Transverse colon (tissue), 4 donors: ENCODE data around the gene SDK2. TPM values are rescaled to one million over a fixed set of nuclear protein-coding genes. Genes with fewer than 3 reads are reported as not detected.

Source experiments
- DNase-seq: peaks from one replicate; pipeline ENCODE4 v3.0.0-alpha.2; 2019
- H3K27ac ChIP-seq, 4 donors: fragments of 200-600 bp; sonication (generic); 2 replicates each; pipeline ENCODE4 v1.5.1; 2016 to 2018; ENCODE audit warnings: inconsistent platforms in 4 of 4
- H3K27me3 ChIP-seq: fragments of 200-600 bp; sonication (generic); 2 replicates; pipeline ENCODE4 v1.5.1; 2017; ENCODE audit warnings: inconsistent platforms
- H3K36me3 ChIP-seq, 4 donors: fragments of 200-600 bp; sonication (generic); 2 replicates each; pipeline ENCODE4 v1.5.1; 2017 to 2019; ENCODE audit warnings: inconsistent platforms in 4 of 4
- H3K4me1 ChIP-seq, 4 donors: fragments of 200-600 bp; sonication (generic); 2 replicates each; pipeline ENCODE4 v1.5.1; 2017 to 2020; ENCODE audit warnings: inconsistent platforms in 4 of 4
- H3K4me3 ChIP-seq, 4 donors: fragments of 200-600 bp; sonication (generic); 1 replicate in 1 of 4; 2 replicates in 3 of 4; pipeline versions ENCODE4 v1.5.1 to v1.6.1; 2017 to 2019; ENCODE audit warnings: inconsistent platforms in 4 of 4
- H3K9me3 ChIP-seq, 2 donors: fragments of 200-600 bp; sonication (generic); 2 replicates each; pipeline ENCODE4 v1.5.1; 2017 to 2019; ENCODE audit warnings: inconsistent platforms in 2 of 2
- CTCF ChIP-seq, 5 experiments: fragments of 200-600 bp in 3 of 5; fragments of 450-650 bp in 2 of 5; sonication (generic) in 3 of 5; IDR thresholded peaks; 1 replicate in 2 of 5; 2 replicates in 3 of 5; pipeline ENCODE4 v1.5.1; 2016 to 2017; ENCODE audit warnings: antibody characterized with exemption in 5 of 5, inconsistent platforms in 3 of 5, mild to moderate bottlenecking in 2 of 5, moderate library complexity in 1 of 5
- EP300 ChIP-seq: sonication (generic); formaldehyde crosslinking; IDR thresholded peaks from one replicate; pipeline ENCODE4 v1.6.1; 2017; ENCODE audit warnings: antibody characterized with exemption, low read depth
- POLR2A ChIP-seq: fragments of 450-650 bp; IDR thresholded peaks from one replicate; pipeline ENCODE4 v1.6.1; 2016; ENCODE audit warnings: antibody characterized with exemption, mild to moderate bottlenecking, moderate library complexity
- POLR2AphosphoS5 ChIP-seq, 3 donors: sonication (generic); formaldehyde crosslinking; IDR thresholded peaks; one replicate each; pipeline ENCODE4 v1.6.1; 2016; ENCODE audit warnings: antibody characterized with exemption in 3 of 3
- WGBS, 2 donors: methylation state at CpG; one replicate each; pipeline ENCODE4 v1.1.5; 2018; ENCODE audit warnings: low coverage in 1 of 2; 5-methylcytosine and 5-hydroxymethylcytosine counted together
- in situ Hi-C, 4 donors: fragments of 200-750 bp; cut with MboI; loops; one replicate each; pipeline versions ENCODE4 v1.15.0 to v1.15.1; 2017; ENCODE audit warnings: low sequenced_read_pairs in 3 of 4, low pct_ligation_motif_present in 1 of 4, low pct_unique_long_range_greater_than_20kb in 1 of 4
- intact Hi-C: fragments of 100-400 bp; cut with DNase I; formaldehyde crosslinking; loops from one replicate; pipeline ENCODE4 v1.15.1; 2023; ENCODE audit warnings: low total_unique reads
- total RNA-seq, 4 donors: library from RNA; depleted of rRNA; stranded (reverse); fragments of >200 nt; gene quantifications; one replicate each; pipeline ENCODE4 v1.1.0, GENCODE V29; 2016

The SDK2 gene
- total RNA-seq, 4 donors from 2014 or later, result 2.6 to 9.8 (median 3.4) TPM

GRCh38 chr17:73324711-73325526 lies 319.3 kb downstream of the SDK2 start:
- Histone ChIP-seq H3K36me3 (no peaks in the 10 kb centered on the region), H3K4me3 (no peak overlapping the region), H3K27ac (peak overlapping the region in 2 of 4 donors; percentile 16 to 38), H3K4me1 (peaks cover 0 to 3% (median 0%) of the 10 kb centered on the region in 4 donors), H3K9me3 (no peaks in the 10 kb centered on the region), H3K27me3 (no peaks in the 10 kb centered on the region)
- 72 to 73% methylated on average over 7 to 17 of the region's 17 CpGs for WGBS, 2 donors
- in situ Hi-C loops, result no loop called here
- TF ChIP-seq POLR2AphosphoS5 (IDR thresholded peaks at IDR 0.05), result no peak
- no peak for TF ChIP-seq CTCF (IDR thresholded peaks at IDR 0.05)
- no peak for TF ChIP-seq EP300
- TF ChIP-seq POLR2A, result no peak
- no peak for DNase-seq
- intact Hi-C loops, result no loop called here

GRCh38 chr17:73324160-73324475 lies 320.1 kb downstream of the SDK2 start:
- DNase-seq, result no peak

DNA sequence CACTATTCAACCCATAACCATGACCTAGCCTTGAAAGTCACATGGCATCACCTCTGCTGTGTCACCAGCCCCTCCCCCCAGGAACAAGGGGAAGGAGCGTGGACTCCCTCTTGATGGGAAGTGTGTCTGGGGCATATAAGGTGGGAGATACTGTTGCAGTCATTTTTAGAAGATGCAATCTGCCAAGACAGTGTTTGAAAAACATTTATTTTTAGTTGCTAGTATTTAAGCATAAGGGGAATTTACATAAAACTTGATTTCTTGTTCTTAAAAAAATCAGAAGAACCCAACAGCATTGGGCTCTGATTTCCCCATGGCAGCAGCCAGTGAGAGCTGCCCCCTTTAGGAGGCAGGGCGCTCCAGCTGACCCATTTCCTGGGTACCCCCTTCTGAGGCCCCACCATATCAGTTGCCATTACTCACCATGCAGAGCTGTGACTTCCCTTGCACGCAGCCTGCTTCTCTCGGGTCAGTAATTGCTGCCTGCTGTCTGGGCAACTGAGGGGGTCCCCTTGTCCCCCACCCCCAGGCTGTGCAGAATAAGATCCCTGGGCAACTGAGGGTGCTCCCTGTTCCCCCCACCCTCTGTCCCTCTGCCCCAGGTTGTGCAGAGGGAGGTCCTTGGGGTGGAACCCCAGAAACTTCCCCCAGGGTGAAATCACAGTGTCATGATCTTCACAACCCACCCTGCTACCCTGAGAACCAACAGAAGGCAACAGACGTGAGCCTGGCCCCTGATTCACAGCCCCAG lies 320.7 kb downstream of the SDK2 start:
- H3K9me3 ChIP-seq, result no peaks in the 10 kb centered on the region
- in situ Hi-C loops (no loop called here), intact Hi-C loops (no loop called here)
- 69% methylated on average over 5 of the region's 5 CpGs; no CpG with 5 or more reads in 1 of the 2 donors for WGBS, 2 donors
- no peak overlapping the region for H3K4me3 ChIP-seq
- no peaks in the 10 kb centered on the region for H3K36me3 ChIP-seq
- DNase-seq, result no peak
- no peak overlapping the region for H3K27ac ChIP-seq
- H3K27me3 ChIP-seq, result no peaks in the 10 kb centered on the region
- peaks cover 0 to 3% (median 0%) of the 10 kb centered on the region in 4 donors for H3K4me1 ChIP-seq
- TF ChIP-seq POLR2AphosphoS5 (IDR thresholded peaks at IDR 0.05), result no peak

More at GRCh38 chr17:73324160-73324475, 320.1 kb downstream of the SDK2 start:
- TF ChIP-seq POLR2AphosphoS5 (IDR thresholded peaks at IDR 0.05), result no peak
- no peak for TF ChIP-seq POLR2A
- TF ChIP-seq EP300, result no peak
- TF ChIP-seq CTCF (IDR thresholded peaks at IDR 0.05), result no peak
- in situ Hi-C loops, result no loop called here
- Histone ChIP-seq H3K27me3 (no peaks in the 10 kb centered on the region), H3K4me3 (no peak overlapping the region), H3K4me1 (peaks cover 0 to 3% (median 0%) of the 10 kb centered on the region in 4 donors), H3K9me3 (no peaks in the 10 kb centered on the region), H3K27ac (no peak overlapping the region), H3K36me3 (no peaks in the 10 kb centered on the region)
- 72% methylated on average over 9 of the region's 9 CpGs; no CpG with 5 or more reads in 1 of the 2 donors for WGBS, 2 donors
- intact Hi-C loops, result no loop called here

GRCh38 chr17:73320601-73321264 lies 323.5 kb downstream of the SDK2 start:
- DNase-seq, result no peak

More at GRCh38 chr17:73320601-73321264, 323.5 kb downstream of the SDK2 start:
- H3K9me3 ChIP-seq, result no peaks in the 10 kb centered on the region
- 56 to 75% methylated on average over 5 to 6 of the region's 6 CpGs for WGBS, 2 donors
- no peaks in the 10 kb centered on the region for H3K36me3 ChIP-seq
- no peaks in the 10 kb centered on the region for H3K27me3 ChIP-seq
- TF ChIP-seq CTCF (IDR thresholded peaks at IDR 0.05) (no peak), EP300 (no peak), POLR2AphosphoS5 (IDR thresholded peaks at IDR 0.05) (no peak), POLR2A (no peak)
- no peak overlapping the region for H3K4me3 ChIP-seq
- in situ Hi-C loops (no loop called here), intact Hi-C loops (no loop called here)
- peaks cover 7 to 9% (median 8%) of the 10 kb centered on the region in 4 donors for H3K4me1 ChIP-seq
- H3K27ac ChIP-seq, result no peak overlapping the region
